GM12878 (cell line): Measurements from ENCODE around the gene LRIG3. TPM values are rescaled to one million over a fixed set of nuclear protein-coding genes. Genes with fewer than 3 reads are reported as not detected.
"Not testable (repeated sequence)": the region's sequence is repeated elsewhere in the genome, so short reads cannot be mapped to it uniquely, and the experiment has no call there.

Experiments
- ATAC-seq: fragments of 200-7000 bp; cut with Tn5 transposase; 3 replicates; pipeline ENCODE4 v1.9.1; 2020; ENCODE audit warnings: mild to moderate bottlenecking, moderate library complexity
- BruUV-seq: library from RNA; stranded (reverse); fragments of 400-500 nt; replicated peaks from 2 replicates; lab custom pipeline; 2021; lab: Mats Ljungman, UMichigan
- CTCF ChIA-PET: fragments of 300-600 bp; sonication (Branson Sonifier 250); formaldehyde crosslinking; extraction: SDS; loops from one replicate; lab custom pipeline; 2021; ENCODE audit warnings: inconsistent platforms; lab: Yijun Ruan, JAX
- POLR2A ChIA-PET: fragments of 350-600 bp; formaldehyde crosslinking; extraction: SDS; loops from one replicate; lab custom pipeline; 2021; ENCODE audit warnings: inconsistent platforms; lab: Charles Lee
- RAD21 ChIA-PET: fragments of 300-600 bp; sonication (Branson Sonifier 250); formaldehyde crosslinking; loops from one replicate; lab custom pipeline; 2023; ENCODE audit warnings: antibody characterized with exemption; ENCODE audit not compliant: unreplicated experiment; lab: Charles Lee
- SMC1A ChIA-PET: fragments of 300-600 bp; sonication (Branson Sonifier 250); formaldehyde crosslinking; loops from one replicate; lab custom pipeline; 2023; ENCODE audit not compliant: unreplicated experiment, uncharacterized antibody; lab: Charles Lee
- DNase-seq: peaks from one replicate; pipeline ENCODE4 v3.0.0-alpha.2; 2011; ENCODE audit warnings: low read depth, low spot score
- FAIRE-seq: peaks from 3 replicates; lab custom pipeline; 2011; peaks lifted over from hg19 to GRCh38; lab: Jason Lieb, UNC
- H2AFZ ChIP-seq: 2 replicates; pipeline ENCODE4 v1.6.0; 2011; ENCODE audit warnings: low read depth, low read length, control low read depth; ENCODE audit not compliant: control insufficient read depth
- H3K27ac ChIP-seq: 2 replicates; pipeline ENCODE4 v1.5.1; 2011; ENCODE audit warnings: control low read depth; ENCODE audit not compliant: control insufficient read depth, insufficient read depth
- H3K27me3 ChIP-seq, 2 experiments: replicated peaks in 1 of 2; 2 replicates each; pipeline versions ENCODE4 v1.6.0 to v1.6.1; 2011; ENCODE audit warnings: low read length in 1 of 2; ENCODE audit not compliant: control insufficient read depth in 2 of 2, insufficient read depth in 2 of 2
- H3K36me3 ChIP-seq, 2 experiments: 2 replicates each; pipeline ENCODE4 v1.5.1; 2011; ENCODE audit warnings: low read length in 1 of 2; ENCODE audit not compliant: control insufficient read depth in 2 of 2, insufficient read depth in 2 of 2
- H3K4me1 ChIP-seq: 2 replicates; pipeline ENCODE4 v1.6.1; 2011; ENCODE audit warnings: mild to moderate bottlenecking, low read length, moderate library complexity, mixed read lengths; ENCODE audit not compliant: control insufficient read depth, insufficient read depth
- H3K4me2 ChIP-seq: 2 replicates; pipeline ENCODE4 v1.6.0; 2011; ENCODE audit warnings: control low read depth; ENCODE audit not compliant: control insufficient read depth, insufficient read depth
- H3K4me3 ChIP-seq: fragments of 200-600 bp; sonication (generic); 2 replicates; pipeline ENCODE4 v1.5.1; 2016
- H3K79me2 ChIP-seq: 2 replicates; pipeline ENCODE4 v1.6.0; 2011; ENCODE audit warnings: low read length; ENCODE audit not compliant: control insufficient read depth, insufficient read depth
- H3K9ac ChIP-seq: 2 replicates; pipeline ENCODE4 v1.8.0; 2011; ENCODE audit warnings: low read length, control low read depth, mixed read lengths; ENCODE audit not compliant: control insufficient read depth, insufficient read depth
- H3K9me3 ChIP-seq: replicated peaks from 3 replicates; pipeline ENCODE4 v1.5.1; 2011; ENCODE audit warnings: mild to moderate bottlenecking, low read length; ENCODE audit not compliant: control insufficient read depth, insufficient read depth
- H4K20me1 ChIP-seq: 2 replicates; pipeline ENCODE4 v1.6.0; 2011; ENCODE audit not compliant: control insufficient read depth, insufficient read depth
- CBFB ChIP-seq: IDR thresholded peaks from 2 replicates; pipeline ENCODE4 v1.6.1; 2016; ENCODE audit warnings: antibody characterized with exemption, low read depth
- CHD1 ChIP-seq: IDR thresholded peaks from 2 replicates; pipeline ENCODE4 v1.6.1; 2012; ENCODE audit warnings: low read depth, low read length, improper control_type of control experiment
- CREB1 ChIP-seq: IDR thresholded peaks from 2 replicates; pipeline ENCODE4 v1.6.1; 2012; ENCODE audit warnings: low read depth, mild to moderate bottlenecking, inconsistent platforms
- DPF2 ChIP-seq: fragments of 450-650 bp; IDR thresholded peaks from 2 replicates; pipeline ENCODE4 v1.6.1; 2017; ENCODE audit warnings: mild to moderate bottlenecking
- E4F1 ChIP-seq: fragments of 450-650 bp; IDR thresholded peaks from 2 replicates; pipeline ENCODE4 v1.6.1; 2018; ENCODE audit warnings: borderline replicate concordance, mild to moderate bottlenecking; ENCODE audit not compliant: partially characterized antibody
- MAX ChIP-seq: IDR thresholded peaks from 2 replicates; pipeline ENCODE4 v1.6.1; 2012; ENCODE audit warnings: low read depth, low read length, improper control_type of control experiment
- MEF2A ChIP-seq: IDR thresholded peaks from 2 replicates; pipeline ENCODE4 v1.6.1; 2011; ENCODE audit warnings: low read depth, mild to moderate bottlenecking, low read length, moderate library complexity; ENCODE audit not compliant: insufficient read depth
- PKNOX1 ChIP-seq: fragments of 450-650 bp; IDR thresholded peaks from 2 replicates; pipeline ENCODE4 v1.6.1; 2016; ENCODE audit warnings: mild to moderate bottlenecking
- POLR2AphosphoS2 ChIP-seq: IDR thresholded peaks from 2 replicates; pipeline ENCODE4 v1.6.1; 2011; ENCODE audit warnings: low read depth, mild to moderate bottlenecking, low read length, improper control_type of control experiment, moderate library complexity
- SMAD1 ChIP-seq: fragments of 450-650 bp; IDR thresholded peaks from 2 replicates; pipeline ENCODE4 v1.6.1; 2018; ENCODE audit warnings: mild to moderate bottlenecking, low read depth; ENCODE audit not compliant: partially characterized antibody
- SMAD5 ChIP-seq: IDR thresholded peaks from 2 replicates; pipeline ENCODE4 v1.6.1; 2016; ENCODE audit warnings: antibody characterized with exemption, low read depth
- ZBTB33 ChIP-seq: fragments of 450-650 bp; IDR thresholded peaks from 2 replicates; pipeline ENCODE4 v1.6.1; 2017; ENCODE audit warnings: mild to moderate bottlenecking
- ZNF274 ChIP-seq: IDR thresholded peaks from one replicate; pipeline ENCODE4 v1.8.0; 2011; ENCODE audit not compliant: insufficient read length, insufficient read depth
- WGBS: methylation state at CpG from one replicate; pipeline ENCODE4 v1.1.6; 2016; ENCODE audit warnings: low lambda C conversion rate; ENCODE audit not compliant: insufficient replicate concordance, insufficient coverage; ENCODE audit errors: missing lambda C conversion rate; 5-methylcytosine and 5-hydroxymethylcytosine counted together
- in situ Hi-C: fragments of 300-500 bp; cut with MboI; formaldehyde crosslinking; loops from 9 replicates; pipeline ENCODE4 v1.14.3; 2018; ENCODE audit warnings: mixed read lengths
- intact Hi-C: fragments of 100-400 bp; cut with micrococcal nuclease; formaldehyde crosslinking; loops from one replicate; pipeline ENCODE4 v1.14.2; 2022; ENCODE audit not compliant: unreplicated experiment
- polyA plus RNA-seq, 11 experiments: library from polyadenylated mRNA; depleted of rRNA in 4 of 11; unstranded in 6 of 11; stranded (reverse) in 5 of 11; fragments of >200 nt; fragmentation: Nextera tagmentation in 4 of 11; fragmentation: Illumina TruSeq in 1 of 11; extraction: Ambion mirVana in 4 of 11; extraction: Trizol in 1 of 11; gene quantifications; 1 replicate in 1 of 11; 2 replicates in 10 of 11; pipeline versions ENCODE4 v1.2.1 to v1.2.3, GENCODE V29; 2011 to 2016; ENCODE audit warnings: inconsistent platforms in 2 of 11, missing spikeins in 2 of 11, low read depth in 1 of 11
- total RNA-seq, 4 experiments: library from RNA; depleted of rRNA in 3 of 4; stranded (reverse); fragments of >200 nt in 3 of 4; fragmentation: Illumina TruSeq in 1 of 4; extraction: Trizol in 1 of 4; gene quantifications; 2 replicates each; pipeline versions ENCODE4 v1.2.1 to v1.2.3, GENCODE V29; 2013 to 2021

Gene LRIG3
- total and polyA plus RNA-seq, 10 of the 15 experiments (the other 5 are each of a cell fraction or from before 2014, with no cell fraction given): 0.95 to 8.5 (median 5.0) TPM

GRCh38 chr12:58855630-58856029 is 64.7 kb downstream of the LRIG3 start:
- H3K36me3 ChIP-seq, SMC1A ChIA-PET, H3K79me2 ChIP-seq, ATAC-seq, DNase-seq, H3K9ac ChIP-seq, intact Hi-C loops, RAD21 ChIA-PET, H3K4me3 ChIP-seq, H3K27ac ChIP-seq, POLR2A ChIA-PET, BruUV-seq, in situ Hi-C loops, H2AFZ ChIP-seq, CTCF ChIA-PET, H3K4me2 ChIP-seq, H3K27me3 ChIP-seq, FAIRE-seq, H3K9me3 ChIP-seq, H4K20me1 ChIP-seq, H3K4me1 ChIP-seq: not testable (repeated sequence)
- 10% methylated on average over 5 of the region's 5 CpGs for WGBS

GRCh38 chr12:58850826-58851225 is 69.5 kb downstream of the LRIG3 start:
- FAIRE-seq (no peak), DNase-seq (no peak), ATAC-seq (no peak)
- Histone ChIP-seq H3K4me2 (no peak overlapping the region), H3K27me3 (no peaks in the 10 kb centered on the region), H3K4me3 (no peak overlapping the region), H3K9ac (no peak overlapping the region), H2AFZ (no peak overlapping the region), H3K79me2 (no peaks in the 10 kb centered on the region), H3K27ac (no peak overlapping the region), H4K20me1 (no peaks in the 10 kb centered on the region), H3K4me1 (no peaks in the 10 kb centered on the region), H3K36me3 (no peaks in the 10 kb centered on the region), H3K9me3 (no peaks in the 10 kb centered on the region)
- ChIA-PET POLR2A (no interaction called here), SMC1A (no interaction called here), RAD21 (no interaction called here), CTCF (no interaction called here)
- no TSS peak for BruUV-seq
- intact Hi-C loops (no loop called here), in situ Hi-C loops (no loop called here)
- 13% methylated on average over 3 of the region's 3 CpGs for WGBS
- TF ChIP-seq ZBTB33: no peak
- TF ChIP-seq CHD1: no peak
- no peak for TF ChIP-seq DPF2
- TF ChIP-seq SMAD5: no peak
- no peak for TF ChIP-seq MAX
- no peak for TF ChIP-seq CBFB
- no peak for TF ChIP-seq PKNOX1
- no peak for TF ChIP-seq SMAD1
- TF ChIP-seq CREB1: no peak
- no peak for TF ChIP-seq POLR2AphosphoS2
- TF ChIP-seq ZNF274: no peak
- TF ChIP-seq E4F1: no peak
- no peak for TF ChIP-seq MEF2A
